Vagina (tissue), 2 donors: ENCODE measurements around the gene TTC34.

Experiments
- CTCF ChIP-seq, 3 experiments: fragments of 450-650 bp in 2 of 3; fragments of 200-600 bp in 1 of 3; sonication (generic) in 1 of 3; IDR thresholded peaks; one replicate each; pipeline ENCODE4 v1.5.1; 2017 to 2019; ENCODE audit warnings: antibody characterized with exemption in 3 of 3, mild to moderate bottlenecking in 2 of 3, moderate library complexity in 2 of 3
- POLR2A ChIP-seq, 2 donors: fragments of 450-650 bp; IDR thresholded peaks; one replicate each; pipeline ENCODE4 v1.6.1; 2017; ENCODE audit warnings: antibody characterized with exemption in 2 of 2, mild to moderate bottlenecking in 2 of 2, moderate library complexity in 2 of 2
- POLR2AphosphoS5 ChIP-seq, 2 donors: sonication (generic); formaldehyde crosslinking; IDR thresholded peaks; one replicate each; pipeline ENCODE4 v1.9.0; 2017; ENCODE audit warnings: antibody characterized with exemption in 2 of 2, mild to moderate bottlenecking in 2 of 2, low read depth in 1 of 2; ENCODE audit not compliant: insufficient read depth in 1 of 2

DNA sequence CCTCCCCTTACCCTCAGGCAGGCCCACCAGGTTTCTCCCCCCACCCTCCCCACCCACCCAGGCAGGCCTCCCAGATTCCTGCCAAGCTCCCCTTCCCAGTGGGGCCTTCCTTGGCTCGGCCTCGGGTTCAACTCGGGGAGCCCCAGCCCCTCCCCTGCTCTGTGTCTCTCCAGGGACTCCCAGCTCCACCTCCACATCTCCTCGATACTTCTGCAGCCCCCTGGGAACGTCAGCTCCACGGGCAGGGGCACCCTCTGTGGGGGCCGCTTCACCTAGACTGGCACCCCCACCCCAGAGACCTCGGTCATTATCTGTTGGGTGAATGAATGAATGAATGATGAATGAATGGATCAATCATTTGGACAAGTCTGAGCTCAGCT is 169.5 kb downstream of the TTC34 start:
- TF ChIP-seq CTCF (IDR thresholded peaks at IDR 0.05) (no peak), POLR2A (IDR thresholded peaks at IDR 0.05) (no peak), POLR2AphosphoS5 (IDR thresholded peaks at IDR 0.05; ENCODE audit: insufficient read depth in 1 of 2, low read depth in 1 of 2) (no peak)
